HPDE6-E6E7 (cell line): ENCODE results near the gene TAF4B.
"Not testable (repeated sequence)": the region's sequence is repeated elsewhere in the genome, so short reads cannot be mapped to it uniquely, and the experiment has no call there.

Experiments used
- DNase-seq: peaks from one replicate; pipeline ENCODE4 v3.0.0; 2011; ENCODE audit warnings: missing footprints; ENCODE audit errors: extremely low spot score

TAF4B gene

GRCh38 chr18:26381555-26381954 lies 155.3 kb downstream of the TAF4B start:
- DNase-seq: not testable (repeated sequence)

DNA sequence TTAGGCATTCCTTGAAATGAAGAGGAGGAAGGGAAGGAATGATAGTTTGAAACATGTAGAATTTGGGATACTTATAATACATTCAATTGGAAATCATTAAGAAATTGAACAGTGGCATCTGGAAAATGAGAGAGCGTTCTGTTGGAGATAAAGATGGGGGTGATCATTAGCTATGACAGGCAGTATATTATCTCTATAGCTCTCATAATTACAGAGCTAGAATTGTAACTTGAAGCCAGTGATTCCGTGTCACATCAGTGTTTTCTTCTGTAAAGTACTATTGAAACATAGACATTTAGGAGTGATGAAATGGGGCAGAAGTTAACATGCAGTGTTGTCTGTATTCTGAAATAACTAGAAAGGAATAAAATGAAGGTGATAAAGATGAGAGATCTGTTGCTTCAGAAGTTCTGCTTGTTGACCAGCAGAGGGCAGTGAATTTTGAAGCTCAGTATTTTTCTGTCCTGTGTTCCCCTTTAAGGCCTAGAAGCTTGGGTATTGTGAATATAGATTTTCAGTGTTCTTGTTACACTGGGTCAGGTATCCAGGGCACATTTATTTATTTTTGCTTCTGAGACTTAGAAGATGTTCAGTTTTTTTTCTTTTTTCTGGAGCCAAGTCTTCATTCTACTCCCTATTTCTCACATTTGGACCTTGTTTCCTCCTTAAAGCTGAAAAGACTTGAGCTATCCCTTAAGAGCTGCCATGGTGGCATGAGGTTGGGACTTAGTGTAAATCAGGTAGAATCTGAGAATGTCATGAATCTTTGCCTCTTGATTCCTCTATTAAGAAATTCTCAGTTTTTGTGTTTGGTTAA lies 157.4 kb downstream of the TAF4B start:
- DNase-seq: no peak

DNA sequence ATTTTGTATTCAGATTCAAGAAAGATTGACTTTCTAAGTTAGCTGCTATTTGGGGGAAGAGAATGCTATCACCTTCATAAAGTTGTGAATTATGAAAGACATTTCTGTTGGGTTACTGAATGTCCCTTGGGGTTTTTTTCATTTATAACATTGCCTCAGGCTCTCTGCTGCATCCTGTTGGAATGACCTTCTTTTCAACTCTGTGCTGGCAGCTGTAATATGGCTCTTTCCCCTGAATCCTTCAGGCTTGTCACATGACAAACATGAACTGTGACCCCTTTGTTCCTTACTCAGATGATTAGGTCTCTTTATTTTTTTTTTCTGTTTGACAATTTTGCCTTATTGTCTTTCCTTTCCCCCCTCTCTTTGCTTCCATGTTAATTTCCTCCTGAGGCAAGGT lies 159.8 kb downstream of the TAF4B start:
- DNase-seq: no peak

- DNase-seq: no peak
Observed at GRCh38 chr18:26386441-26386840, 160.2 kb downstream of the TAF4B start.

- DNase-seq: no peak
Observed at GRCh38 chr18:26394047-26394654, 167.9 kb downstream of the TAF4B start.

- no peak for DNase-seq
Observed at GRCh38 chr18:26397019-26397418, 170.8 kb downstream of the TAF4B start.

- DNase-seq: no peak
Observed at GRCh38 chr18:26403491-26403890, 177.2 kb downstream of the TAF4B start.

DNA sequence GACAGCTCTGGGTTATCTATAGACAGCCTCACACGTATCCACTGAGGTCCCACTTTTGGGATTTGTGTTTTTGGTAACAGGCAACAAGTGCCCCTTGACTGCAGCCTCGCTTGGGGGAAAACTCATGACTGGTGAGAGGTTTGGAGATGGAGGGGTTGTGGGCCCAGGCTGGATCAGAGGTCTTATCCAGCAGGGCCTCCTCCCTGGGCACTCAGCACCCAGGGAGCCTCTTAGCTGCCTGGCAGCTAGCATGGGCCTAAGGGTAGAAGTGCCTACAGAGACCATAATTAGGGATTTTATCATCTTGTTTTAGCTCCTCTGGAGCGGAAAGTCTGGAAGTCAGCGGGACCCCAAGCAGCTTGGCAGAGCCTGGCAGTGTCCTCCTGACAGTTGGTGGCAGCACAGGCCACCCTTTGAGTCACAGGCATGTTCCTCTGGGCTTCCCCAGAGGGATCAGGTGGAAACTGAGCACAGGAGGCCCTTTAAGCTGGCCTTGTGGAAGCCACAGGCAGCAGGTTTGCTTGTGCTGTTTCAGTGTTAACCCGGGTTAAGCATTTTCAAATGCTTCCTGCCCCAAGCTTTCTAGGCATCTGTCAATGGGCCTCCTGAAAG lies 179.1 kb downstream of the TAF4B start:
- DNase-seq: peak; percentile 58

GRCh38 chr18:26406324-26406723 lies 180.1 kb downstream of the TAF4B start:
- no peak for DNase-seq

- DNase-seq: no peak
Observed at GRCh38 chr18:26406854-26407517, 180.7 kb downstream of the TAF4B start.

DNA sequence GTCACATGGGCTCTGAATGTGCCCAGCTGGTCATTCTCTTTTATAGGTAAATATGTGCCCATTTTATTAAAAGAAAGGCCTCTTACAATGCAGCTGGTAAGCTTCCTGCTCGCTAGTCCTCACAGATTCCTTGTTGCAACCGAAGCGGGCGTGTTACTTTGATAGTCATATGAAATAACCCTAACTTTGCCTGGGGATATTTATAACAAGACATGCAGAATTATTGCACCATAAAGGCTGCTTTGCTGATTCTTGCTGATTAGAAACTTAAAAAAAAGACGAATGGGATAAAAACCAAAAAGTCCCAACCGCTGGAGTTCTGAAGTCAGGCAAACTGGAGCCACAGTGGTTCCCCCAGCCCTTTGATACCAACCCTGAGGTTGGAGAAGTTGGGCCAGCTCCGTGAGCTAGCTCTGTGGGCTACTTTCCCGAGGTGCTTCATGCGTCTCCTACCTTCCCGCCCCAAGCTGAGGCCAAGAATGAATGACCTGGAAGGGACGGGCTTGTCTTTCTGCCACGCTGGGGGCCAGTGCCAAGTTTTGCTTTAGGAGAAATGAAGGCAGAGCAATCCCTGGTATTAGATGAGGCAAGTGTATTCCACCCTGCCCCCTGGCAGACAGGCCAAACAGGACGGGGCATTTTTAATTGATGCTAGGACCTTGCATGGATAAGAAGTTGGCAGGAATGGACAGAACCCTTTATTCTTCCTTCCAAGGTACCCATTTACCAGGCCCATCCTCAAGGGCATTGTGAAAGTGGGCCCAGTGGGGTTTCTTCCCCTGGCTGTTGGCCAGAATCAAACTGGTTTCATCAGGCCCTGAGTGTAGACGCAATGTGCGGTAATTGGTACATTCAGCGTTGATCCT lies 181.7 kb downstream of the TAF4B start:
- no peak for DNase-seq

GRCh38 chr18:26409091-26409490 lies 182.8 kb downstream of the TAF4B start:
- no peak for DNase-seq

DNA sequence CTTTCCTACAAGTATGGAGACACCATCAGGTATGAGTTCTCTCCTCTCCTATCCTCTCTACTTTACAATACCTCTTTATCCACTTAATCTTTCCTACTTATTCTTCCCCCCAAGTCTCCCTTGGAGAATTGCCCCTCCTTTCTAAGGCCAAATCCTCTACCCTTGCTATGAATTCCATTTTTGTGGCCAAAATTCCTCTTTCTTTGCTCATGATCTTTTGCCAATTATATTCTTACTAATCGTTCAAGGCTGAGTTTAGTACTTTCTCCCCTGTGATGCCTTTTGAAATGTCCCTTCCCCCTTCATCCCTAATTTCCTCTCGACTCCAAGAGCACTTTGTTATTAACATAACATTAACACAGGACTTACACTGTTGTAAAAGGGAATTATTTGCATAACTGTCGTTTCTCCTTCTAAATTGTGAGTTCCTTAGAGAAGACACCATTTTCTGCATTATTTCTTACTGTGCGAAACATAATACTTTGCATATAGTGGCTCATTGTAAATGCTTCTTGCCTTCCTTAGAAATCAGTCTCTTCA lies 188.7 kb downstream of the TAF4B start:
- DNase-seq: no peak

GRCh38 chr18:26415631-26416030 lies 189.4 kb downstream of the TAF4B start:
- DNase-seq: no peak

DNA sequence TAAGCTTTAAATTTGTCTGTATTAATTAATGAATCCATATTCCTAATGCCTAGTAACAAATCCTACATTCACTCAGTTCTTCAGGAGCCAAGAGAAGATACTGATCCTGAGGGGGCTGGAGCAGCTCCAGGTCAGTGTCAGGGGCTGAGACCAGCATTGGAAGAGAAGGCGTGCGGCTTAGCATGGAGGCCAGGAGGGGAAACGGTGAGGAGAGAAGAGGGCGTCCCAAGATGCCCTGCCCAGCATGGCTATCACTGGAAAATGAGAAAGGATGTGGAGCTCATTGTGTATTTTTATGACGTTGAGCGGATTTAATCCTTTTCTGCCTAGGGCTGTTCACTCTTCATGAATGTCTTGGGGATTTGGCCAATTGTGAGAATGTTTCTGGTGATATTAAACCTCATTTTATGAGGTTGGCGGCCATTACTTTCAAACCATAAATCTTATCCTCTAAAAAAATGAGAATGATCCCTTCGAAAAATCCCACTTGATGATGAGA lies 190.5 kb downstream of the TAF4B start:
- DNase-seq: no peak

GRCh38 chr18:26417190-26417589 lies 190.9 kb downstream of the TAF4B start:
- DNase-seq: no peak

DNA sequence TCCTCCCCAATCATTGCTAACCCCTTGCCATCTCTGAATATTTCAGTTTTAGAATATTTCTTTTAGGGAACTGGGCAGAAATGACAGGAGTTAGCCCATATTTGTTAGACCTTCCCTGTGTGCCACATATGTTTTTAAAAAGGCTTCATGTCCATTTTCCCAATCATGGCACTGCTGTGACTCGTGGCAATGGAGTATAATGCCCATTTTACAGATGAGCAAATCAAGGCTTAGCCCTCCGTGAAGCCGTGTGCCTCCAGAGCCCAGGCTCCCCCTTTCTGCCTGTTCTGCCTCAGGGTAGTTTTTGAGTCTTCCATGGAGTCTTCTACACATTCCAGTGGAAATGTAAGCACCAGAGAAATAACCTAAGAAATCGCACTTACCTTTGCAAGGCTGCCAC lies 192.0 kb downstream of the TAF4B start:
- DNase-seq: no peak

- DNase-seq: no peak
Observed at GRCh38 chr18:26419746-26420145, 193.5 kb downstream of the TAF4B start.

GRCh38 chr18:26421503-26421902 lies 195.3 kb downstream of the TAF4B start:
- DNase-seq: no peak

- no peak for DNase-seq
Observed at GRCh38 chr18:26421931-26422330, 195.7 kb downstream of the TAF4B start.
